SK-N-SH (cell line): ENCODE results near the gene NR2C1. TPM values are rescaled to one million over a fixed set of nuclear protein-coding genes. Genes with fewer than 3 reads are reported as not detected.

Experiments
- CTCF ChIA-PET: fragments of 300-600, 350-600 bp; formaldehyde crosslinking; extraction: SDS; loops from one replicate; lab custom pipeline; 2021; lab: Yijun Ruan, JAX
- POLR2A ChIA-PET: fragments of 350-600 bp; sonication (Branson Sonifier 250); formaldehyde crosslinking; extraction: SDS; loops from one replicate; lab custom pipeline; 2020; ENCODE audit warnings: antibody characterized with exemption, inconsistent platforms; lab: Yijun Ruan, JAX
- DNase-seq: peaks from one replicate; pipeline ENCODE4 v3.0.0; 2012
- H2AFZ ChIP-seq: fragments of 200-600 bp; sonication (generic); 2 replicates; pipeline ENCODE4 v1.8.1; 2016; ENCODE audit warnings: antibody characterized with exemption, mild to moderate bottlenecking, low read depth
- H3F3A ChIP-seq: fragments of 200-600 bp; sonication (generic); replicated peaks from 2 replicates; pipeline ENCODE3; 2016; ENCODE audit warnings: antibody characterized with exemption, mild to moderate bottlenecking; ENCODE audit not compliant: insufficient read depth
- H3K27ac ChIP-seq, 2 experiments: fragments of 200-500 bp in 1 of 2; fragments of 200-600 bp in 1 of 2; sonication (Bioruptor generic) in 1 of 2; sonication (generic), shearing (Covaris generic) in 1 of 2; 2 replicates each; pipeline versions ENCODE4 v1.5.1 to v1.6.1; 2014 to 2016; ENCODE audit warnings: low read depth in 2 of 2, inconsistent platforms in 1 of 2, low read length in 1 of 2, mild to moderate bottlenecking in 1 of 2, mixed read lengths in 1 of 2
- H3K27me3 ChIP-seq: fragments of 200-600 bp; sonication (generic), shearing (Covaris generic); 2 replicates; pipeline ENCODE4 v1.6.1; 2016; ENCODE audit warnings: mixed run types; ENCODE audit not compliant: insufficient read depth
- H3K36me3 ChIP-seq, 2 experiments: fragments of 200-500 bp in 1 of 2; fragments of 200-600 bp in 1 of 2; sonication (Bioruptor generic) in 1 of 2; sonication (generic) in 1 of 2; replicated peaks in 1 of 2; 2 replicates each; pipeline versions ENCODE3 to v1.5.1; 2014 to 2016; ENCODE audit warnings: low read length in 1 of 2, mild to moderate bottlenecking in 1 of 2; ENCODE audit not compliant: insufficient read depth in 2 of 2, control insufficient read depth in 1 of 2
- H3K4me1 ChIP-seq, 2 experiments: fragments of 200-500 bp in 1 of 2; fragments of 200-600 bp in 1 of 2; sonication (Bioruptor generic) in 1 of 2; sonication (generic), shearing (Covaris generic) in 1 of 2; 2 replicates each; pipeline versions ENCODE4 v1.5.1 to v1.6.1; 2014 to 2016; ENCODE audit warnings: low read depth in 1 of 2, low read length in 1 of 2, mixed run types in 1 of 2; ENCODE audit not compliant: insufficient read depth in 2 of 2, control insufficient read depth in 1 of 2
- H3K4me2 ChIP-seq: fragments of 200-600 bp; sonication (generic), shearing (Covaris generic); 2 replicates; pipeline ENCODE4 v1.6.1; 2017; ENCODE audit warnings: mixed run types
- H3K4me3 ChIP-seq, 2 experiments: fragments of 200-500 bp in 1 of 2; fragments of 200-600 bp in 1 of 2; sonication (Bioruptor generic) in 1 of 2; sonication (generic), shearing (Covaris generic) in 1 of 2; 2 replicates each; pipeline versions ENCODE4 v1.5.1 to v1.8.1; 2014 to 2016; ENCODE audit warnings: low read depth in 2 of 2, inconsistent platforms in 1 of 2, low read length in 1 of 2, mild to moderate bottlenecking in 1 of 2, mixed read lengths in 1 of 2, moderate library complexity in 1 of 2
- H3K79me2 ChIP-seq: fragments of 200-600 bp; sonication (generic); 2 replicates; pipeline ENCODE4 v1.8.1; 2017; ENCODE audit warnings: mild to moderate bottlenecking; ENCODE audit not compliant: insufficient read depth
- H3K9ac ChIP-seq: fragments of 200-600 bp; sonication (generic); 2 replicates; pipeline ENCODE4 v1.6.1; 2017; ENCODE audit warnings: mixed run types
- H3K9me2 ChIP-seq: fragments of 200-600 bp; sonication (generic); 2 replicates; pipeline ENCODE4 v1.6.1; 2017; ENCODE audit warnings: mixed run types
- H3K9me3 ChIP-seq: fragments of 200-600 bp; sonication (generic); 2 replicates; pipeline ENCODE4 v1.6.1; 2017; ENCODE audit warnings: mixed run types, mild to moderate bottlenecking, moderate library complexity
- H4K20me1 ChIP-seq: fragments of 200-600 bp; sonication (generic); 2 replicates; pipeline ENCODE4 v1.6.1; 2017; ENCODE audit warnings: mild to moderate bottlenecking, mixed run types; ENCODE audit not compliant: insufficient read depth
- EZH2phosphoT487 ChIP-seq: fragments of 200-600 bp; sonication (generic); IDR thresholded peaks from 2 replicates; pipeline ENCODE4 v1.6.1; 2017; ENCODE audit warnings: low read depth, mixed run types, mild to moderate bottlenecking, antibody characterized with exemption, moderate library complexity, borderline replicate concordance
- FOXM1 ChIP-seq: IDR thresholded peaks from 2 replicates; pipeline ENCODE4 v1.4.0; 2012; ENCODE audit warnings: low read depth, mild to moderate bottlenecking
- GABPA ChIP-seq: IDR thresholded peaks from 2 replicates; pipeline ENCODE4 v1.4.0; 2012; ENCODE audit warnings: low read depth, mild to moderate bottlenecking
- MXI1 ChIP-seq: IDR thresholded peaks from 2 replicates; pipeline ENCODE4 v1.6.1; 2012; ENCODE audit warnings: mild to moderate bottlenecking, low read depth, low read length, improper control_type of control experiment
- RXRA ChIP-seq: IDR thresholded peaks from 2 replicates; pipeline ENCODE4 v1.4.0; 2012; ENCODE audit warnings: low read depth, mild to moderate bottlenecking, borderline replicate concordance
- WGBS: methylation state at CpG from one replicate; pipeline ENCODE4 v1.1.6; 2017; ENCODE audit warnings: low lambda C conversion rate; 5-methylcytosine and 5-hydroxymethylcytosine counted together
- polyA plus RNA-seq, 3 experiments: library from polyadenylated mRNA; depleted of rRNA; stranded (reverse); fragments of >200 nt; gene quantifications; 2 replicates each; pipeline ENCODE4 v1.2.3, GENCODE V29; 2012
- TF ChIP-seq, protein P1 (sequence below): IDR thresholded peaks from 2 replicates; pipeline ENCODE4 v1.6.1; 2012; ENCODE audit warnings: mild to moderate bottlenecking, low read depth, low read length, moderate library complexity
- TF ChIP-seq, protein P2 (sequence below): IDR thresholded peaks from 2 replicates; pipeline ENCODE4; 2012

NR2C1 gene
- polyA plus RNA-seq, 1 of the 3 experiments (the other 2 are of a cell fraction): 15.9 TPM

DNA sequence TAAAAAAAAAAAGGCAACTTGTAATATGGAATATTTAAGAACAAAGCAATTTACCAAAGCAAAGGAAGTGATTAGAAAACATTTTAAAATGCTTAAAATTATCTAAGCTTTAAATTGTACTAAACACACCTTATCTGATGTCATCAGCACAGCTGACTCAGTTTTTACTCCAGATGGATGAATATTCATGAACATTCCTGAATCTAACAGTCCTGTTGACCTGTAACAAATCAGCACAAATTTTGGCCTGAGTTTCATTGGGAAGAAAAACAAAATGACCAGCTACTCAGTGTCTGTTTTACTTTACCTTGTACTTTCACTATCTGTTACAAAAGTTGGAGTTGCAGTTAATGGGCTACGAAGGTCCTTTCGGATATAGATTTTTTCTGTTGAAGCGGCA, 16.0 kb downstream of the NR2C1 start:
- ChIA-PET POLR2A (no interaction called here), CTCF (interaction anchor here (1.1 to 1.6 kb wide), 3 partner anchors 9 to 77 kb away, joined by 3 read pairs; partner anchors contain the start of gene NR2C1)
- H3F3A ChIP-seq: no peaks in the 10 kb centered on the region
- DNase-seq: no peak
- TF ChIP-seq MXI1 (no peak), GABPA (no peak), EZH2phosphoT487 (no peak), FOXM1 (no peak)
- TF ChIP-seq, protein P1, sequence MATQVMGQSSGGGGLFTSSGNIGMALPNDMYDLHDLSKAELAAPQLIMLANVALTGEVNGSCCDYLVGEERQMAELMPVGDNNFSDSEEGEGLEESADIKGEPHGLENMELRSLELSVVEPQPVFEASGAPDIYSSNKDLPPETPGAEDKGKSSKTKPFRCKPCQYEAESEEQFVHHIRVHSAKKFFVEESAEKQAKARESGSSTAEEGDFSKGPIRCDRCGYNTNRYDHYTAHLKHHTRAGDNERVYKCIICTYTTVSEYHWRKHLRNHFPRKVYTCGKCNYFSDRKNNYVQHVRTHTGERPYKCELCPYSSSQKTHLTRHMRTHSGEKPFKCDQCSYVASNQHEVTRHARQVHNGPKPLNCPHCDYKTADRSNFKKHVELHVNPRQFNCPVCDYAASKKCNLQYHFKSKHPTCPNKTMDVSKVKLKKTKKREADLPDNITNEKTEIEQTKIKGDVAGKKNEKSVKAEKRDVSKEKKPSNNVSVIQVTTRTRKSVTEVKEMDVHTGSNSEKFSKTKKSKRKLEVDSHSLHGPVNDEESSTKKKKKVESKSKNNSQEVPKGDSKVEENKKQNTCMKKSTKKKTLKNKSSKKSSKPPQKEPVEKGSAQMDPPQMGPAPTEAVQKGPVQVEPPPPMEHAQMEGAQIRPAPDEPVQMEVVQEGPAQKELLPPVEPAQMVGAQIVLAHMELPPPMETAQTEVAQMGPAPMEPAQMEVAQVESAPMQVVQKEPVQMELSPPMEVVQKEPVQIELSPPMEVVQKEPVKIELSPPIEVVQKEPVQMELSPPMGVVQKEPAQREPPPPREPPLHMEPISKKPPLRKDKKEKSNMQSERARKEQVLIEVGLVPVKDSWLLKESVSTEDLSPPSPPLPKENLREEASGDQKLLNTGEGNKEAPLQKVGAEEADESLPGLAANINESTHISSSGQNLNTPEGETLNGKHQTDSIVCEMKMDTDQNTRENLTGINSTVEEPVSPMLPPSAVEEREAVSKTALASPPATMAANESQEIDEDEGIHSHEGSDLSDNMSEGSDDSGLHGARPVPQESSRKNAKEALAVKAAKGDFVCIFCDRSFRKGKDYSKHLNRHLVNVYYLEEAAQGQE: no peak
- TF ChIP-seq, protein P2, sequence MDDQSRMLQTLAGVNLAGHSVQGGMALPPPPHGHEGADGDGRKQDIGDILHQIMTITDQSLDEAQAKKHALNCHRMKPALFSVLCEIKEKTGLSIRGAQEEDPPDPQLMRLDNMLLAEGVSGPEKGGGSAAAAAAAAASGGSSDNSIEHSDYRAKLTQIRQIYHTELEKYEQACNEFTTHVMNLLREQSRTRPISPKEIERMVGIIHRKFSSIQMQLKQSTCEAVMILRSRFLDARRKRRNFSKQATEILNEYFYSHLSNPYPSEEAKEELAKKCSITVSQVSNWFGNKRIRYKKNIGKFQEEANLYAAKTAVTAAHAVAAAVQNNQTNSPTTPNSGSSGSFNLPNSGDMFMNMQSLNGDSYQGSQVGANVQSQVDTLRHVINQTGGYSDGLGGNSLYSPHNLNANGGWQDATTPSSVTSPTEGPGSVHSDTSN: no peak
- no peaks in the 10 kb centered on the region for H3K9me2 ChIP-seq
- no peak overlapping the region for H3K4me2 ChIP-seq
- H3K9me3 ChIP-seq: no peaks in the 10 kb centered on the region
- no peak overlapping the region for H3K27ac ChIP-seq
- no peaks in the 10 kb centered on the region for H3K79me2 ChIP-seq
- 95% methylated on average over 3 of the region's 3 CpGs for WGBS
- H3K36me3 ChIP-seq: peaks cover 41 to 64% of the 10 kb centered on the region in 2 experiments
- H2AFZ ChIP-seq: no peak overlapping the region
- H3K4me3 ChIP-seq: no peak overlapping the region
- H3K9ac ChIP-seq: no peak overlapping the region
- H4K20me1 ChIP-seq: no peaks in the 10 kb centered on the region
- H3K27me3 ChIP-seq: no peaks in the 10 kb centered on the region
- H3K4me1 ChIP-seq: no peaks in the 10 kb centered on the region

DNA sequence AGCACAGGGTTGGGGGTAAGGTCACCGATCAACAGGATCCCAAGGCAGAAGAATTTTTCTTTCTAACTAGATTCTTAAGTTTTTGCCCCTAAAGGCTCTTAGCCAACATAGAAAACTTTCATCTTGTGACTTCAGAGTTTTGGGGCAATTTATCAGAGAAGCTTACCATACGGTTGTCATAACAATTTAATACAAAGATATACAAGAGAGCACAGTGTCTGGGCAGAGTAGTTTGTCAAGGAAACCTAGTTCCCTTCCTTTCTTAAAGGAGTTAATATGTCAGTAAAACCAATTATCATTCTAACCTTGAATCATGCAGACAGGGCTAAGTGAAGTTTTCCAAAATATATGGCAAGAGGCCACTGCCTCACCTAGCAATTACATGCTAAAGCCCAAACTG, 18.4 kb downstream of the NR2C1 start:
- H3K9ac ChIP-seq: no peak overlapping the region
- no peaks in the 10 kb centered on the region for H3K9me2 ChIP-seq
- 93% methylated on average over 2 of the region's 2 CpGs for WGBS
- CTCF ChIA-PET: interaction anchor here (2.0 kb wide), 1 partner anchor 18 kb away, joined by 5 read pairs; the partner anchor contains the start of gene NR2C1
- no peaks in the 10 kb centered on the region for H3K9me3 ChIP-seq
- TF ChIP-seq, protein P2: no peak
- TF ChIP-seq RXRA: no peak
- TF ChIP-seq, all 33 proteins: peak for 0
- H3K4me2 ChIP-seq: no peak overlapping the region
- peaks cover 35 to 60% of the 10 kb centered on the region in 2 experiments for H3K36me3 ChIP-seq
- H2AFZ ChIP-seq: no peak overlapping the region
- no peaks in the 10 kb centered on the region for H3K4me1 ChIP-seq
- no peaks in the 10 kb centered on the region for H3K27me3 ChIP-seq
- no peak overlapping the region for H3K27ac ChIP-seq
- H3K4me3 ChIP-seq: no peak overlapping the region
- POLR2A ChIA-PET: no interaction called here
- no peak for DNase-seq
- no peaks in the 10 kb centered on the region for H4K20me1 ChIP-seq
- no peaks in the 10 kb centered on the region for H3F3A ChIP-seq
- H3K79me2 ChIP-seq: no peaks in the 10 kb centered on the region
